A673 (cell line): ENCODE results near the gene N4BP2.

Experiments
- EZH2 ChIP-seq: fragments of 200-600 bp; sonication (generic); IDR thresholded peaks from 2 replicates; pipeline ENCODE4 v1.6.1; 2017; ENCODE audit warnings: borderline replicate concordance, low read depth, mild to moderate bottlenecking, mixed read lengths, antibody characterized with exemption, low read length; ENCODE audit not compliant: poor library complexity, severe bottlenecking
- TF ChIP-seq, protein P1 (sequence below): fragments of 300-800, 200-600 bp; sonication (generic); conservative IDR thresholded peaks from 2 replicates; pipeline ENCODE4 v1.5.1; 2017; ENCODE audit warnings: low read depth, mild to moderate bottlenecking, antibody characterized with exemption, low read length, moderate library complexity, mixed read lengths

DNA sequence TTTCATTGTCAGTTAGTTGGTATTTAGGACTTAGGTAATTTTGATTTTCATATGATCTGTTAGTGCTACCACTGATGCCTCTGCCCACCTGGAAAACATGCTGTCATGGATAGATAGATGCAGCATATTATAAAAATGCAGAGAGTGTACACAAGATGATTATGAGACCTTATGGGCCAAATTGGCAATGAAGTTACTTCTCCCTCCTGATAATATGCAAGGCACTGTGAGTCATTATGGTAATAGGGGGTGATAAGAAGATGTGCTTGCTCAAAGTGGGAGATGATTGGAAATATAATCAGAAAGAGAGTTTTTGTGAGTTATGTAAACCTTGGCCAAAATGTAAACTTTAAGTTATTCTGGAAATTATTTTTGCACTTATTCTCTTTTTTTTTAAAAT lies 83.5 kb downstream of the N4BP2 start:
- TF ChIP-seq, protein P1, sequence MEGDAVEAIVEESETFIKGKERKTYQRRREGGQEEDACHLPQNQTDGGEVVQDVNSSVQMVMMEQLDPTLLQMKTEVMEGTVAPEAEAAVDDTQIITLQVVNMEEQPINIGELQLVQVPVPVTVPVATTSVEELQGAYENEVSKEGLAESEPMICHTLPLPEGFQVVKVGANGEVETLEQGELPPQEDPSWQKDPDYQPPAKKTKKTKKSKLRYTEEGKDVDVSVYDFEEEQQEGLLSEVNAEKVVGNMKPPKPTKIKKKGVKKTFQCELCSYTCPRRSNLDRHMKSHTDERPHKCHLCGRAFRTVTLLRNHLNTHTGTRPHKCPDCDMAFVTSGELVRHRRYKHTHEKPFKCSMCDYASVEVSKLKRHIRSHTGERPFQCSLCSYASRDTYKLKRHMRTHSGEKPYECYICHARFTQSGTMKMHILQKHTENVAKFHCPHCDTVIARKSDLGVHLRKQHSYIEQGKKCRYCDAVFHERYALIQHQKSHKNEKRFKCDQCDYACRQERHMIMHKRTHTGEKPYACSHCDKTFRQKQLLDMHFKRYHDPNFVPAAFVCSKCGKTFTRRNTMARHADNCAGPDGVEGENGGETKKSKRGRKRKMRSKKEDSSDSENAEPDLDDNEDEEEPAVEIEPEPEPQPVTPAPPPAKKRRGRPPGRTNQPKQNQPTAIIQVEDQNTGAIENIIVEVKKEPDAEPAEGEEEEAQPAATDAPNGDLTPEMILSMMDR, result no peak
- TF ChIP-seq EZH2, result no peak
